ENCODE measurements around the gene ETV4.
"Not testable (repeated sequence)": the region's sequence is repeated elsewhere in the genome, so short reads cannot be mapped to it uniquely, and the experiment has no call there.

ETV4 gene

DNA sequence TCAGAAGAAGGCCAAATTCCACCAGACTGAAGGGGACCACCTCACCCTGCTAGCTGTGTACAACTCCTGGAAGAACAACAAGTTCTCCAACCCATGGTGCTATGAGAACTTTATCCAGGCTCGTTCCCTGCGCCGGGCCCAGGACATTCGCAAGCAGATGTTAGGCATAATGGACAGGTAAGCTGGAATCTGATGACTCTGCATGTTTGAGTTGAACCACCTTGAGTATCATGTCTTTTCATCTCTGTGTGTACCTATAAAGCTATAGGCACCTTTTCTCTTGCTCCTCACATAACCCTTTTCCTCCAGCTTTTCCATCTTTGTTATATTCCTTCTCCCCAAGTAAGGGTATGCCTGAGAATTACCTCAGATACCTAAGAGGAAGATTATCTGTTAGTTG lies 24.8 kb downstream of the ETV4 start:
- ChIA-PET POLR2A (no interaction called here), CTCF (interaction anchor here (1.2 kb wide), 1 partner anchor 9 kb away, joined by 4 read pairs; no protein-coding TSS in a partner anchor)
- TF ChIP-seq NFRKB (IDR thresholded peaks at IDR 0.05) (no peak), LEF1 (IDR thresholded peaks at IDR 0.05; ENCODE audit: borderline replicate concordance) (no peak), HDGF (IDR thresholded peaks at IDR 0.05; ENCODE audit: borderline replicate concordance) (no peak), FOXM1 (IDR thresholded peaks at IDR 0.05; ENCODE audit: borderline replicate concordance) (no peak), FOXK2 (IDR thresholded peaks at IDR 0.05) (no peak), TARDBP (IDR thresholded peaks at IDR 0.05) (no peak), ELF4 (IDR thresholded peaks at IDR 0.05) (no peak)
- TF ChIP-seq, protein P1, sequence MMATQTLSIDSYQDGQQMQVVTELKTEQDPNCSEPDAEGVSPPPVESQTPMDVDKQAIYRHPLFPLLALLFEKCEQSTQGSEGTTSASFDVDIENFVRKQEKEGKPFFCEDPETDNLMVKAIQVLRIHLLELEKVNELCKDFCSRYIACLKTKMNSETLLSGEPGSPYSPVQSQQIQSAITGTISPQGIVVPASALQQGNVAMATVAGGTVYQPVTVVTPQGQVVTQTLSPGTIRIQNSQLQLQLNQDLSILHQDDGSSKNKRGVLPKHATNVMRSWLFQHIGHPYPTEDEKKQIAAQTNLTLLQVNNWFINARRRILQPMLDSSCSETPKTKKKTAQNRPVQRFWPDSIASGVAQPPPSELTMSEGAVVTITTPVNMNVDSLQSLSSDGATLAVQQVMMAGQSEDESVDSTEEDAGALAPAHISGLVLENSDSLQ (IDR thresholded peaks at IDR 0.05): no peak
- no peak for DNase-seq (ENCODE audit: extremely low spot score)

- TF ChIP-seq ZNF384 (IDR thresholded peaks at IDR 0.05): no peak
- TF ChIP-seq, protein P1 (IDR thresholded peaks at IDR 0.05): 0 out of 2 replicates have a peak, but pooled peaks have one; percentile 47
- ChIA-PET POLR2A (interaction anchor here (0.9 to 1.0 kb wide), 2 partner anchors 119 to 150 kb away, joined by 3 read pairs; no protein-coding TSS in a partner anchor), CTCF (interaction anchor here (1.1 kb wide), 1 partner anchor 156 kb away, joined by 5 read pairs; no protein-coding TSS in a partner anchor)
- no peak for DNase-seq (ENCODE audit: extremely low spot score)
These were observed 28.3 kb downstream of the ETV4 start for GRCh38 chr17:43517615-43518386.

DNA sequence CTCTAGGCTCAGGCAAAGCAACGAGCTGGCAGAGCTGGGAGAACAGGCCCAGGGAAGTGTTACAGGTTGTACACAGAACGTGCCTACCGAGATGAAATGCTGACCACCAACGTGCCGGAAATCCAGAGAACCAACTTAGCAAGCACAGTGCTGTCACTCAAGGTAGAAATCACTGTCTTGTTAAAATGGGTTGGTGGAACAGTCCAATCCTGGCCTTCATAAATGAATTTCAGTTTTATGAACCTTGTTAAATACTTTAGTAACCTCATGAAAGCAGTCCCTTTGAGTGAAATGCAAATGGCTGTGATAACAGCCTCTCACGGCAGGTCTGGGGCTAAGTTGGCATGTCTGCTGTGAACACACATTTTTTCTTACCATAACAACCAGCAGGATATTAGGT lies 29.0 kb downstream of the ETV4 start:
- DNase-seq (ENCODE audit: extremely low spot score): no peak
- CTCF ChIA-PET: no interaction called here
- TF ChIP-seq, protein P1 (IDR thresholded peaks at IDR 0.05): peak; percentile 86
- TF ChIP-seq FOXA1 (IDR thresholded peaks at IDR 0.05): no peak
- POLR2A ChIA-PET: no interaction called here

- POLR2A ChIA-PET: interaction anchor here (1.0 to 1.1 kb wide), 2 partner anchors 117 to 148 kb away, joined by 3 read pairs; no protein-coding TSS in a partner anchor
- CTCF ChIA-PET: no interaction called here
- DNase-seq (ENCODE audit: extremely low spot score): no peak
- TF ChIP-seq HDGF (IDR thresholded peaks at IDR 0.05; ENCODE audit: borderline replicate concordance): no peak
- TF ChIP-seq FOXK2 (IDR thresholded peaks at IDR 0.05): no peak
- TF ChIP-seq FOXM1 (IDR thresholded peaks at IDR 0.05; ENCODE audit: borderline replicate concordance): no peak
- TF ChIP-seq TARDBP (IDR thresholded peaks at IDR 0.05): no peak
- no peak for TF ChIP-seq NFRKB (IDR thresholded peaks at IDR 0.05)
- no peak for TF ChIP-seq ARNT (IDR thresholded peaks at IDR 0.05)
- TF ChIP-seq ELF4 (IDR thresholded peaks at IDR 0.05): no peak
- no peak for TF ChIP-seq ZNF384 (IDR thresholded peaks at IDR 0.05)
- TF ChIP-seq SP1 (IDR thresholded peaks at IDR 0.05): no peak
- TF ChIP-seq LEF1 (IDR thresholded peaks at IDR 0.05; ENCODE audit: borderline replicate concordance): no peak
- TF ChIP-seq L3MBTL2 (conservative IDR thresholded peaks at IDR 0.05): no peak
- TF ChIP-seq FOXA1 (IDR thresholded peaks at IDR 0.05): no peak
- no peak for TF ChIP-seq SUZ12 (IDR thresholded peaks at IDR 0.05)
- TF ChIP-seq CTBP1 (IDR thresholded peaks at IDR 0.05; ENCODE audit: borderline replicate concordance): no peak
- no peak for TF ChIP-seq BHLHE40 (IDR thresholded peaks at IDR 0.05; ENCODE audit: borderline replicate concordance)
These were observed 30.5 kb downstream of the ETV4 start for GRCh38 chr17:43515656-43516055.

- POLR2A ChIA-PET; DNase-seq (ENCODE audit: extremely low spot score); CTCF ChIA-PET: not testable (repeated sequence)
These were observed 34.9 kb downstream of the ETV4 start for GRCh38 chr17:43511199-43511598.

GRCh38 chr17:43509440-43509839 lies 36.7 kb downstream of the ETV4 start:
- DNase-seq (ENCODE audit: extremely low spot score); CTCF ChIA-PET; POLR2A ChIA-PET: not testable (repeated sequence)

DNA sequence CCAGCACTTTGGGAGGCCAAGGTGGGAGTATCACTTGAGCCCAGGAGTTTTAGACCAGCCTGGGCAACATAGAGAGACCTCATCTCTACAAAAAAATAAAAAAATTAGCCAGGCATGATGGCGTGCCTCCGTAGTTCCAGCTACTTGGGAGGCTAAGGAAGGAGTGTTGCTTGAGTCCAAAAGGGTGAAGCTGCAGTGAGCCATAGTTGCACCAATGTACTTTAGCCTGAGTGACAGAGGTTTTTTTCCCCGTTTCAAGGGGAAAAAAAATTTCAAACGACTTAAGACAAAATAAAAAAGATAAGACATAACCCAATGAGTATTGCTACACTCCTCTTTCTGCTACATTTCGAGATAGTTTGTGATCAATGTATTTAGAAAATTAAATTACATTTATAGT lies 55.5 kb downstream of the ETV4 start:
- ChIA-PET CTCF (no interaction called here), POLR2A (no interaction called here)
- TF ChIP-seq LEF1 (IDR thresholded peaks at IDR 0.05; ENCODE audit: borderline replicate concordance): no peak
- TF ChIP-seq L3MBTL2 (conservative IDR thresholded peaks at IDR 0.05): no peak
- TF ChIP-seq ELF4 (IDR thresholded peaks at IDR 0.05): no peak
- no peak for TF ChIP-seq ZNF384 (IDR thresholded peaks at IDR 0.05)
- TF ChIP-seq HDGF (IDR thresholded peaks at IDR 0.05; ENCODE audit: borderline replicate concordance): no peak
- no peak for TF ChIP-seq CTBP1 (IDR thresholded peaks at IDR 0.05; ENCODE audit: borderline replicate concordance)
- no peak for TF ChIP-seq SP1 (IDR thresholded peaks at IDR 0.05)
- TF ChIP-seq FOXM1 (IDR thresholded peaks at IDR 0.05; ENCODE audit: borderline replicate concordance): no peak
- no peak for DNase-seq (ENCODE audit: extremely low spot score)
